Mucosa of stomach (tissue), 1 donor: ENCODE measurements around the gene AR.

ENCODE experiments used
- H3K27me3 ChIP-seq: one replicate; pipeline ENCODE4 v1.7.0; 2013; ENCODE audit warnings: mild to moderate bottlenecking, low read length; ENCODE audit not compliant: control insufficient read depth, insufficient read depth
- H3K36me3 ChIP-seq: one replicate; pipeline ENCODE4 v1.7.0; 2013; ENCODE audit warnings: low read length; ENCODE audit not compliant: control insufficient read depth, insufficient read depth
- H3K4me1 ChIP-seq: one replicate; pipeline ENCODE4 v1.7.0; 2013; ENCODE audit warnings: mild to moderate bottlenecking, low read length; ENCODE audit not compliant: control insufficient read depth, insufficient read depth
- H3K4me3 ChIP-seq: one replicate; pipeline ENCODE4 v1.7.0; 2013; ENCODE audit warnings: low read length
- H3K9ac ChIP-seq: one replicate; pipeline ENCODE4 v1.7.0; 2013; ENCODE audit warnings: mild to moderate bottlenecking, low read length, moderate library complexity
- H3K9me3 ChIP-seq: one replicate; pipeline ENCODE4 v1.7.0; 2013; ENCODE audit warnings: mild to moderate bottlenecking, low read length, moderate library complexity; ENCODE audit not compliant: control insufficient read depth
- donor health status: Pancreatic carcinoma.

The AR gene, protein sequence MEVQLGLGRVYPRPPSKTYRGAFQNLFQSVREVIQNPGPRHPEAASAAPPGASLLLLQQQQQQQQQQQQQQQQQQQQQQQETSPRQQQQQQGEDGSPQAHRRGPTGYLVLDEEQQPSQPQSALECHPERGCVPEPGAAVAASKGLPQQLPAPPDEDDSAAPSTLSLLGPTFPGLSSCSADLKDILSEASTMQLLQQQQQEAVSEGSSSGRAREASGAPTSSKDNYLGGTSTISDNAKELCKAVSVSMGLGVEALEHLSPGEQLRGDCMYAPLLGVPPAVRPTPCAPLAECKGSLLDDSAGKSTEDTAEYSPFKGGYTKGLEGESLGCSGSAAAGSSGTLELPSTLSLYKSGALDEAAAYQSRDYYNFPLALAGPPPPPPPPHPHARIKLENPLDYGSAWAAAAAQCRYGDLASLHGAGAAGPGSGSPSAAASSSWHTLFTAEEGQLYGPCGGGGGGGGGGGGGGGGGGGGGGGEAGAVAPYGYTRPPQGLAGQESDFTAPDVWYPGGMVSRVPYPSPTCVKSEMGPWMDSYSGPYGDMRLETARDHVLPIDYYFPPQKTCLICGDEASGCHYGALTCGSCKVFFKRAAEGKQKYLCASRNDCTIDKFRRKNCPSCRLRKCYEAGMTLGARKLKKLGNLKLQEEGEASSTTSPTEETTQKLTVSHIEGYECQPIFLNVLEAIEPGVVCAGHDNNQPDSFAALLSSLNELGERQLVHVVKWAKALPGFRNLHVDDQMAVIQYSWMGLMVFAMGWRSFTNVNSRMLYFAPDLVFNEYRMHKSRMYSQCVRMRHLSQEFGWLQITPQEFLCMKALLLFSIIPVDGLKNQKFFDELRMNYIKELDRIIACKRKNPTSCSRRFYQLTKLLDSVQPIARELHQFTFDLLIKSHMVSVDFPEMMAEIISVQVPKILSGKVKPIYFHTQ

DNA sequence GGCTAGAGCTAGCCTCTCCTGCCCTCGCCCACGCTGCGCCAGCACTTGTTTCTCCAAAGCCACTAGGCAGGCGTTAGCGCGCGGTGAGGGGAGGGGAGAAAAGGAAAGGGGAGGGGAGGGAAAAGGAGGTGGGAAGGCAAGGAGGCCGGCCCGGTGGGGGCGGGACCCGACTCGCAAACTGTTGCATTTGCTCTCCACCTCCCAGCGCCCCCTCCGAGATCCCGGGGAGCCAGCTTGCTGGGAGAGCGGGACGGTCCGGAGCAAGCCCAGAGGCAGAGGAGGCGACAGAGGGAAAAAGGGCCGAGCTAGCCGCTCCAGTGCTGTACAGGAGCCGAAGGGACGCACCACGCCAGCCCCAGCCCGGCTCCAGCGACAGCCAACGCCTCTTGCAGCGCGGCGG, at the start of gene AR:
Gene AR (plus strand): TSS at position 204 of the 400 bp plus-strand sequence. CDS start 1,126 bp downstream, outside the sequence.
- H3K9ac ChIP-seq = no peak within 1 kb of the TSS
- H3K4me1 ChIP-seq = no peaks in the 10 kb centered on the region
- no peak within 1 kb of the TSS for H3K4me3 ChIP-seq
- H3K27me3 ChIP-seq = peaks cover 30% of the 10 kb centered on the region
- H3K36me3 ChIP-seq = no peaks in the 10 kb centered on the region
- H3K9me3 ChIP-seq = no peaks in the 10 kb centered on the region

DNA sequence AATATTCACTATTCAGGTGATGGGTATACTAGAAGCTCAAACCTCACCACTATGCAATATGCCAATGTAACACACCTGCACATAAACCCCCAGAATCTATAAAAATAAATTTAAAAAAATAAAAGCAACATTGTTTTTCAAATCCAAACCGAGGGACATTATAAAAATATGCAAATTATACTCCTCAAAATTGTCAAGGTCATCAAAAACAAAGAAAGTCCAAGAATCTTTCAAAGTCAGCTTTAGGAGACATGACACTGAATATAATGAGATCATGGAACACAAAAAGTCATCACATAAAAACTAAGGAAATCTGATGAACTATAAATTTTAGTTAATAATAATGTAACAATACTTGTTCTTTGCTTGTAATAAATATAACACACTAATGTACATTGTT, 43.2 kb upstream of the AR start:
- Histone ChIP-seq H3K27me3 (no peaks in the 10 kb centered on the region), H3K36me3 (no peaks in the 10 kb centered on the region), H3K9ac (no peak overlapping the region), H3K4me1 (no peaks in the 10 kb centered on the region), H3K9me3 (no peaks in the 10 kb centered on the region), H3K4me3 (no peak overlapping the region)

DNA sequence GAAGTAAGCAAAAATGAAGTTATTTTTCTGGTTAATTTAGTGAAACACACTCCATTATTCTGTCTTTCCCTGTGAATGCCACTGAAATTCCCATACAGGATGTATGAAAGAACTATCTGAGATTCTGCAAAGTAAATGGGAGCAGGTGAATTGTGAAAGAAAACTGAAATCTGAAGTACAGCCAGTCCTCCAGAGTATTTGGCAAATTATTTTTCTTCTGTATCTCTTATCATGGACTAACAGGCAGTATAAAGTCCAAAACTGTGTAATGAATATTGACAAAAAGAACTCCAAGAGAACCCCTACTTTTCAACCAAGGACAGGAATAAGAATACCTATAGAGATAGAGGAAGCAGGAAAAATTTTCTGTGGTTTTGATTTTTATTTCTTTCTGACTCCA, 40.8 kb upstream of the AR start:
- Histone ChIP-seq H3K4me3 (no peak overlapping the region), H3K9ac (no peak overlapping the region), H3K27me3 (no peaks in the 10 kb centered on the region), H3K4me1 (no peaks in the 10 kb centered on the region), H3K36me3 (no peaks in the 10 kb centered on the region), H3K9me3 (no peaks in the 10 kb centered on the region)

DNA sequence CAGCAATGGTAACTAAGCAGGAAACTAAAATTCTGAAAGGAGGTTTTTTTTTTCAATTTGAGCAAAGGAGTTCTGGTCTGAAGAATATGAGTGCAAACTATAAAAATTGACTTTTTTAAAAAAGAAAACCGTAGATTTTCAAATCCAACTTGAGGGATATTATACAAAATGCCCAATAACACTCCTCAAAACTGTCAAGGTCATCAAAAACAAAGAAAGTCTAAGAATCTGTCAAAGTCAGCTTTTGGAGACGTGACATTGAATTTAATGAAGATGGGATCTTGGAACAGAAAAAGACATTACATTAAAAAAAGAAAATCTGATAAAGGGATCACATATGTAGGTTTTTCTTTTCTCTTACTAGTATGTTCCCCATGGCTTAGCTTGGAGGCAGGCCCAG, 40.4 kb upstream of the AR start:
- Histone ChIP-seq H3K9ac (no peak overlapping the region), H3K27me3 (no peaks in the 10 kb centered on the region), H3K4me1 (no peaks in the 10 kb centered on the region), H3K36me3 (no peaks in the 10 kb centered on the region), H3K9me3 (no peaks in the 10 kb centered on the region), H3K4me3 (no peak overlapping the region)

DNA sequence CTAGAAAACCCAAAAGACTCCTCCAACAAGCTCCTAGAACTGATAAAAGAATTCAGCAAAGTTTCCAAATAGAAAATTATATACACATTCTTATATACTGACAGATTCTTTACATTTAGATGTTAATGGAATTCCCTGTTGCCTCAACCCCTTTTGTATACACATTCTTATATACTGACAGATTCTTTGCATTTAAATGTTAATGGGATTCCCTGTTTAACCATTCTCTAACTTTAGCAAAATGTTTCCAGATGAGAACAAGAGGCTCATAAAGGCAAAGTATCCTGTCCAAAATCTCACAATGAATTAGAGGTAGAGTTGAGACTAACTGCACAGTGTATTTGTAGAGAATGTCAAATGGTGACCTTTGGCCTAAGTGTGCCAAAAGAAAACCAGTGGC, 23.1 kb upstream of the AR start:
- H3K27me3 ChIP-seq = no peaks in the 10 kb centered on the region
- no peaks in the 10 kb centered on the region for H3K4me1 ChIP-seq
- H3K9me3 ChIP-seq = no peaks in the 10 kb centered on the region
- H3K9ac ChIP-seq = no peak overlapping the region
- no peak overlapping the region for H3K4me3 ChIP-seq
- no peaks in the 10 kb centered on the region for H3K36me3 ChIP-seq

DNA sequence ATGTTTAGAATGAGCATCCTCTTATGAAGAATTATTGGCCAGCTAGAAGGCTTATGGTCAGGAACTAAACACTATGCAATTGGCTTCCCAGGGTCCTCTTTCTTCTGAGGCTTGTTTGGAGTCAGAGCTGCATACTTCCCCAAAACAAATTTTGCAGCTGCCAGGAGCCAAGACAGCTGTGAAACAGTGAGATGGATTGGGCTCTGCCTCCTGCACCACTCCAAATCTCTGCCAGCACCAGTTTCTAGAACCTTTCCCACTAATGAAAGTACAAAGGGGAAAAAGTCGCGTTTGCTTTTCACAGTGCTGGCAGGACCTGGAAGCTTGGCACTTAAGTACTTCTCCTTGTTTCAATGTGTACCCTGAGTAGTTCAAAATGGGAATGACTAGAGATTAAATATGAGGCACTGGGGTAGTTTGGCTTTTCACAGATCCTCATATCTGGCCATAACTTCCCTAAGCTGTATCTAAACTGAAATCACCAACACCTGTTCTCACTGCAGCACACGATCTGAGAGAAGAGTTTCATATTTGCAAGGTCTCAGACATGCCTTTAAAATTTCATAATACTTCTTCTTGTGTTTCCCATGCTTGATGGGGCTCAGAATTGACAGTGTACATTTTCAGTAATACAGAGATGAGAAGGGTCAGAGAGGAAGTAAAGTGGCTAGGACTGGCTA, 20.7 kb upstream of the AR start:
- Histone ChIP-seq H3K4me3 (no peak overlapping the region), H3K27me3 (no peaks in the 10 kb centered on the region), H3K9ac (no peak overlapping the region), H3K36me3 (no peaks in the 10 kb centered on the region), H3K4me1 (no peaks in the 10 kb centered on the region), H3K9me3 (no peaks in the 10 kb centered on the region)

DNA sequence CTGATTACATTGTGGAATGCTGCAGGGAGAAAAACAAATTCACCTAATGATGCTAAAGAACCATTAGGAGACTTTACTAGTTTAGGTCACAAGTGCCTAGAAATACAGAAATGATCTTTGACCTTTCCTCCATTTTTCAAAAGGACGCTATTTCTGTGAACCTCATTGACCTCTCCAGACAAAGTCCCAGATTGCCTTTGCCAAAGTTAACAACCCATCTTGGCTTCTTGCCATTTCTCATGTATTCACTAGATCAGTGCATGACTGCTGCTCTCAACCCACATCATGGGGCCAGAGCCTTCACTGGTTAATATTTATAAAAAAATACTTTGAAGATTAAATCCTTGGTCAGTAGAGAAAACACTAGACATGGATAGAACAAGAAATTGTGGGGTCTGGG, 19.9 kb upstream of the AR start:
- Histone ChIP-seq H3K27me3 (no peaks in the 10 kb centered on the region), H3K4me1 (no peaks in the 10 kb centered on the region)

DNA sequence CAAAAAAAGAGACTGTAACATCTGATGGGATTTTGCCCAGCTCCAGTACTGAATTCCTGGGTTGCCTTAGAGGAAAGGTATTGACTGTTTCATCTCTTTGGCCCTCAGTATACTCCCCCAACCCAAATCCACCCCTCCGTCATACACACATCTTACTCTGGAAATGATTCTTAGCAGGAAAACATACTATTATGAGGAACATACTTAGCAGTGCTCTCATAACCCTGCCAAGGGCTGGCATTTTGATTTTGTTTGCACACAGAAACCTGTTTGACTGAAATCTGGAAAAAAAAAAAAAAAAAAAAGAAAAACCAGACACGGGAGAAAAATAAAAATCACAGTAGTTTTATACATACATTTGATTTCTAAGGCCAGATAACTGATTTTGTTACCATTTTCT, 19.4 kb upstream of the AR start:
- Histone ChIP-seq H3K4me1 (no peaks in the 10 kb centered on the region), H3K9ac (no peak overlapping the region), H3K4me3 (no peak overlapping the region), H3K27me3 (no peaks in the 10 kb centered on the region), H3K36me3 (no peaks in the 10 kb centered on the region), H3K9me3 (no peaks in the 10 kb centered on the region)

More for the DNA sequence above, 19.9 kb upstream of the AR start:
- no peak overlapping the region for H3K9ac ChIP-seq
- no peaks in the 10 kb centered on the region for H3K9me3 ChIP-seq
- no peaks in the 10 kb centered on the region for H3K36me3 ChIP-seq
- H3K4me3 ChIP-seq = no peak overlapping the region

DNA sequence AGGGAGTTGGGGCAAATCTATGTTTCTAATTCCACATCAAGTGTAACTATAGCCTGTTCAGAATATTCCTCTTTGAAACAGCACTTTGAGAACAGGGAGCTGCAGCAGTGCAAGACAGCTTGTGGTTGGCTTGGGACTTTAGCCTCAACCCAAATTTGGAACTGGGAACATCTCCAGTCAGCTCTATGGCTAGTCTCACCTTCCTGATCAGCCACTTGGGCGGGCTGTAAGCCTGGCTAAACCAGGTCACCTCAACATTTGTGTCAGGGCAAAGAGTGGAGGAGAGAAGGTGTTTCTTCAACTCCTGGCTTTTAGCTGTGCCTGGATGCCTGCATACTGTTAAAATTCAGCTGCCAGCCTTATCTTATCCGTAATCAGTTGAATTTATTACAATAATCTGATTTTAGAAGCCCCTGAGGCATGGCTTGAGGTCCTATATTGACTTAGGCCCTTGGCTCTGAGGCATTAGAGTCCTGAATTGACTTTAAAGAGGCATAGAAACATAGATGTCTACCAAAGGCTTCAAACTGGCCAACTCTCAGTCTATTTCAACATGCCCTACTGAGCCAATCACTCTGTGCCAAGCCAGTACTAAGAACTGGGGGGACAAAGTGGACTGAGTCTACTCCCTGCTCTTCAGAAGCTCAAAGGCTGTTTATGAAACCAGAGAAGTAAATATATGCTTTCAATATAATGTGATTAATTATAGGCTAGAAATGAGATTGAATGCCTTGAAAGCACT, 18.7 kb upstream of the AR start:
- no peak overlapping the region for H3K4me3 ChIP-seq
- H3K4me1 ChIP-seq = no peaks in the 10 kb centered on the region
- H3K27me3 ChIP-seq = no peaks in the 10 kb centered on the region
- no peaks in the 10 kb centered on the region for H3K36me3 ChIP-seq
- no peak overlapping the region for H3K9ac ChIP-seq
- no peaks in the 10 kb centered on the region for H3K9me3 ChIP-seq

DNA sequence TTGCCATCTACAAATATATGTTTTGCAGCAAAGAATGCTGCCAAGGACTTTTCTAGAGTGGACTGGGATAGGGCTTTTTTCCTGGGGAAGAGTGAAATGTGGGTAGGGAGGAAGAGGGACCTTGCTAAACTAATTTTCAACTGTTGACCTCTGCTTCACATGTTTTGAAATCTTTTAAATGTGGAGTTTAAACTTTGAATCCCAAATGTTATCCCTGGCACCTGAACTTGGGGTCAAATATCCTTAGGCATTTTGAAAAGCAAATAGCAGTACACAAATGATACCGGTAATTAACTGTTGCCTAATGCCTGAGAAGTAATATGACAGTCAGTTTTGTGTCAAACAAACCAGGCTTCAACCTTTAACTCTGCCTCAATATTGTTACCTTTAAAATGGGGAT, 7.3 kb upstream of the AR start:
- no peak overlapping the region for H3K9ac ChIP-seq
- no peak overlapping the region for H3K4me3 ChIP-seq
- no peaks in the 10 kb centered on the region for H3K9me3 ChIP-seq
- no peaks in the 10 kb centered on the region for H3K36me3 ChIP-seq
- no peaks in the 10 kb centered on the region for H3K4me1 ChIP-seq
- no peaks in the 10 kb centered on the region for H3K27me3 ChIP-seq

DNA sequence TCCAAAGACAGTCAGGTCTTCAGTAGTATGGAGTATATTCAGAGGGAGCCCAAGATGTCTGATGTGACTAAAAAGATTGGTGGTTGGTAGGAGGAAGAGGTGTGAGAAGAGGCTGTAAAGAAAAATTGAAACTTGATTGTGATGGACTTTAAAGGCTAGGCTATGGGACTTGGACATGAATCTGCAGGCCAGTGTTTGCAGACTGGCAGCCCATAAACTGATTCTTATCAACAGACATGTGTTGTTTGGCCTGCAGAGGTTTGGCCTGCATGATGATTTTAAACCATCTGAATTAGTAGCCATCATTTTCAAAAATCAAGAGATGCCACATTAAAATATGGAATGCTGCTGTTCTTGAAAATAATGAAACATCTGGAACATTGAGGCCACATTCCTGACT, 5.4 kb upstream of the AR start:
- Histone ChIP-seq H3K9ac (no peak overlapping the region), H3K27me3 (peaks cover 2% of the 10 kb centered on the region), H3K4me3 (no peak overlapping the region), H3K4me1 (no peaks in the 10 kb centered on the region), H3K36me3 (no peaks in the 10 kb centered on the region), H3K9me3 (no peaks in the 10 kb centered on the region)
